SK-MEL-5 (cell line): ENCODE data around the gene ANGEL2. TPM values are rescaled to one million over a fixed set of nuclear protein-coding genes. Genes with fewer than 3 reads are reported as not detected.
"Not testable (repeated sequence)": the region's sequence is repeated elsewhere in the genome, so short reads cannot be mapped to it uniquely, and the experiment has no call there.

ENCODE experiments used
- DNase-seq: peaks from one replicate; pipeline ENCODE4 v3.0.0-alpha.2; 2016; ENCODE audit warnings: low read depth, low spot score
- in situ Hi-C: cut with HindIII; loops from 2 replicates; pipeline ENCODE4 v1.10.0; 2016; ENCODE audit warnings: low sequenced_read_pairs, high pct_unique_total_duplicates, low pct_unique_long_range_greater_than_20kb
- total RNA-seq: library from RNA; depleted of rRNA; stranded (reverse); fragments of >200 nt; shearing (Covaris generic); gene quantifications from 2 replicates; pipeline ENCODE4 v1.2.3, GENCODE V29; 2014

Gene ANGEL2
- total RNA-seq, 1 experiment from 2014 or later, result 45.5 TPM

- in situ Hi-C loops, result no loop called here
- no peak for DNase-seq
Measured at GRCh38 chr1:212981025-212981495, 34.6 kb downstream of the ANGEL2 start.

DNA sequence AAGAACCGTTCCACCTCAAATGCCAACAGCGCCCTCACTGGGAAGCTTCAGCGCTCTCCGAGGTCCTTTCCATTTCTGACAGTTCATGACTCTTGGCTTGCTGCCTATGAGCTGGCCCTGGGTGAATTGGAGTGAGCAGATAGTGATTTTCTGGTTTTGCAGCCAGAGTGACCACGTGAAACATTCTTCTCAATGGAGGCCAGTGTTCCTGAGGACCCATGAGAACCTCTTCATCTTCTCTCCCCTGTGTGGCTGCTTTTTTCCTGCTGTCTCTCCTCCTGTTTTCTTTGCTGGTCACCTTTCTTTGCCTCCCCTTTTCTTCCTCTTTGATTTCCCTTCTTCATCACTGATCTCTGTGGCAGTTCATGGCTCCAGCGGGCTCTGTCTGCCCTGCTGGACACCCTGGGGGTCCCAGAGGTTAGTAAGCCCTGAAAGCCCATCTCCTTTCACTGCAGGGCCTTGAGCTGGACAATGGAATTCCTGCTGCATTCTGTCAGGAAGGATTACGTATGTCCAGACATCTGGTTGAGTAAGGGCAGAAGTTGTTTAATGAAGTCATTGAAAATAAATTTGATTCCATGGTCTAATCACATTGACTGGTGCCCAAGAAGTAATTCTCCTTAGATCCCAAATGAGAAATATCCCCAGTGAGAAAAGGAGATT, 35.4 kb downstream of the ANGEL2 start:
- in situ Hi-C loops, result no loop called here
- peak; percentile 28 for DNase-seq

DNA sequence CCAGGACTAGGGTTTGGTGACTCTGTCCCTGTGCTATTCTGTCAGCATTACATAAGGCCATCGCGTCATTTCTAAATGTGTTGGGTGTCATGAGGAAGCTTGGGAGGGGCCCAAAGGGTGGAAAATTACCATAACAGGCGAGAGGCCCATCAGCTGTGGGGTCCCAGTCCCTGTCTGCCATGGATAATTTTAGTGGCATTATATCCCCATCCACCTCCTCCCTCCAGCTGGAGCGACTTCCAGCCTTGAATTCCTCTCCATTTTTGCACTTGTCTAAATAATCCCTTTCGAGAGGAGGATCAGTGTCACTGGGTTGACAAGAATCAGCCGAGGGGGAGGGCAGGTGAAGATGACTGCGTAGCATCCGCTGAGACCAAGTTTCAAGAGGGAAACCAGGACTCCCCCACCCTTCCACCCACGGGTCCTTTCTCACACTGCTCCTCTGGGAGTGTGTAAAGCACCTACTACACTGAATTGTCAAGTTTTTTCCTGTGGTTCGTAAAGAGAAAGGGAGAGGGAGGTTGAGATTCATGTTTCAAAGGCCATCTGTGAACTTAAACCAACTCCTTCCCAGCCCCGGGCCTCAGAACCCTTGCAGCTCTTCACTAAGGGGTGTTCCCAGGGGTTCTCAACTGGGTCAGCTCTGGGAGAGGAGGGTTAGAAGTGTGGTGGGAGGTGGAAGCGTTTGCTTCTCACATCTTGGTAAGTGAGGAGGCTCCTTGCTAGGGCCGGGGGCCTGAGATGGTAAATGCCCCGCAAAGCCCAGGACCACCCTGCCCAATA, 36.1 kb downstream of the ANGEL2 start:
- no peak for DNase-seq
- in situ Hi-C loops, result no loop called here

DNA sequence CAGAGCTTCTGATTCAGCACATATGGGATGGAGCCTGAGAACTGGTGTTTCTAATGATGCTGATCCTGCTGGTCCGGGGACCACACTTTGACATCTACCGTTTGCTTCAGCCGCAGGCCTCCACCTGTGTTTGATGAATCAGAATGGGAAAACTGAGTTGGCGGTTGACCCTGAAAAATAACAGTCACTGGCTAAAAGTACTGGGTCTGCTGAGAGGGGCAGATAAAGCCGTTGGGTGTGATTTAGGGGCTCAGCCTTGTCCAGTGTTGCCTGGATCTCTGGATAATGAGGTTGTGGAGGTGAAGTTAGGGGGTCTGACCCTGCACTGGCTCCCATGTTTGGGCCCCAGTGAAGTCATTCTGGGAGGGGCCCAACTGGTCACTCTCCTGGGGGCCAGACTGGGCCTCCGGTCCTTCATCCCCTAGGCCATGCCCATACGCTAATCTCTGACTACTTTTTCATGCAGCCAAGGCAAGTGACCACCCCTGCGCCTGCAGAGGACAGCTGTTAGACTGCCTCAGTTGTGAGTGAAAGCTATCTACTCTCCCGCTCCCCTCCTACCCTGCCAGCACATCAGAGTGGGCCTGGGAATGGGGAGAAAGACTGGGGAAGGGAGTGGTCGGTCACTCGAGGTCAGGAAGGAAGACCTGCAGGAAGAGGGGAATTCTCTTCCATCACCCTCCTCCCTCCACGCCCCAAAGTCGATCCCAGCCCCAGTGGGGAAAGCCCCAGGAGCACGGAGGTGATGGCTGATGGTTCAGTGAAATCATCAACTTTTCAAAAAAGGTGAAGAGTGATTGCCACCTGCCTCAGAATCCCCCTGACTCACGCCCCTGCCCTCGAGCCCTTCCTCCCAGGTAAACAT, 37.7 kb downstream of the ANGEL2 start:
- in situ Hi-C loops, result no loop called here

GRCh38 chr1:212976586-212976985, 39.1 kb downstream of the ANGEL2 start:
- in situ Hi-C loops, result no loop called here
- DNase-seq, result no peak

More for the DNA sequence above, 37.7 kb downstream of the ANGEL2 start:
- DNase-seq, result no peak

- DNase-seq, result no peak
- in situ Hi-C loops, result no loop called here
Measured at GRCh38 chr1:212975111-212975918, 40.4 kb downstream of the ANGEL2 start.

GRCh38 chr1:212974711-212975110, 41.0 kb downstream of the ANGEL2 start:
- no peak for DNase-seq
- in situ Hi-C loops, result no loop called here

GRCh38 chr1:212973899-212974298, 41.8 kb downstream of the ANGEL2 start:
- no peak for DNase-seq
- in situ Hi-C loops, result no loop called here

DNA sequence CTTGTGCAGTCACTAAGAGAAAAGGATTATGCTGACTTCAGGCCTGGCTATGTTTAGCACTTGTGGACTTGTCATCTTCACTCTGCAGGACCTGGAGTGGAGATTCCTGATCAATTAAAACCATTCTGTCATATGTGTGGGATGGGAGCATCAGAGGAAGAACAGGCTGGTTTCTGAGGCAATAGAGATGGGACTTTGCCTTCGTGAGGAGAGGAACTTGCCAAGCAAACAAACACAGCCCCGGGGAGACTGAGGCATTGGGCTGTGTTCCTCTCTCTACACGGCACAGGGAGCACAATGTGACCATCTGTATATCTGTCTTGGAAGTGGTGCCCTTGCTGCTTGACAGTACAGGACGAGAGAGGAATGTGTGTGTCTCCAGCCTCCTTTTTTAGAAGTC, 42.2 kb downstream of the ANGEL2 start:
- in situ Hi-C loops, result no loop called here
- no peak for DNase-seq

DNA sequence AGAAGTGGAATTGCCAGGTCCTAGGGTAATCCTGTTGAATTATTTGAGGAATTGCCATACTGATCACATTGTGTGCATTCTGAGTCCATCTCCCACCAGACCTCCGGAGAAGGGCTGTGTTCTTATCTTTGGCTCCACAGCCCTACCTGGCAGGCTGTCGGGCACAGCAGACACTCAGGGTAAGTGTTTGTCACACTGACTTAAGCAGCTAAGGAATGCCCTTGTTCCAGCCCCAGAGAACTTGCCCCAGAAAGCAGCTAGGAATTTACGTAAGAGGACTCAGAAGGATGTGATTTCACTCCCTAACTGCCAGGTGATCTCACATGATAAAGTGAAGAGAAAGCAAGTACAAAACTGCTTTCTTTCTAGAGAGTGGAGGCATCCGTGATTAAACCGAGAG, 44.4 kb downstream of the ANGEL2 start:
- no peak for DNase-seq

DNA sequence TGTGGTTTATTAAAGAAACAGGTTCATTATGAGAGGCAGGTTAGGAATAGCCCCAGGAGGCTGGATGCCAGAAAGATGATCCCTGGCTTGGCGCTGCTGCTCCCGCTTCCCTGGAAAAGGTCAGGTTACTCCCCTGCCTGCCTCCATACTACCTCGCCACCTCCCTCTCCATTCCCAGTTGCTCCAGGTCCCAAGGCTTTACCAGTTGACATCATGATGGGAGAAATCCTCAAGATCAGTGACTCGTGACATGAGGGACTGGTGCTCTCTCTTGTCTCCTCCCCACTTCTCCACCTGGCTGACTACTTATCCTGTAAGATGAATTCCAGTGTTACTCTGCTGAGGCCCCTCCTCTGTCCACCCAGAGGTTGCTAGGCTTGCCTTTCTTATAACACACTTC, 45.6 kb downstream of the ANGEL2 start:
- DNase-seq, result no peak
- in situ Hi-C loops, result no loop called here

More for the DNA sequence above, 44.4 kb downstream of the ANGEL2 start:
- in situ Hi-C loops, result no loop called here

GRCh38 chr1:212968368-212968863, 47.3 kb downstream of the ANGEL2 start:
- no peak for DNase-seq
- in situ Hi-C loops, result no loop called here

DNA sequence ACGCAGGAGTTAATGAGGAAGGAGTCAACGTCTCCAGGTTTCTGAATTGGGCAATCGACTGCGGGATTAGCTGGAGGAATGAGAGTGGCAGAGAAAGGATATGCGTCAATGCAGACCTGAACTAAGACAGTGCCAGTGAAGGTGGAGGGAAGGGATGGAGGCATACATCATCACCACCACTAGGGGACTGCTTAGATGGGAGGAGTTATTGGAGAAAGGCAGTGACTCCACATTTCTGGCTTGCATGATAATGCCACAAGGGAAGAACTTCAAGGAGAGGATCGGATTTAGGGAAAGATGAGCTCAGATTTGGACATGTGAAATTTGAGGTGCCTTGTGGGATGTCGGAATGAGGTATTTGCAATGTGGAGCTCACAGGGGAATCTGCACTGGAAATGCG, 47.9 kb downstream of the ANGEL2 start:
- in situ Hi-C loops, result no loop called here

GRCh38 chr1:212966616-212967015, 49.1 kb downstream of the ANGEL2 start:
- DNase-seq, result no peak
- in situ Hi-C loops, result no loop called here

More for the DNA sequence above, 47.9 kb downstream of the ANGEL2 start:
- peak; percentile 78 for DNase-seq

DNA sequence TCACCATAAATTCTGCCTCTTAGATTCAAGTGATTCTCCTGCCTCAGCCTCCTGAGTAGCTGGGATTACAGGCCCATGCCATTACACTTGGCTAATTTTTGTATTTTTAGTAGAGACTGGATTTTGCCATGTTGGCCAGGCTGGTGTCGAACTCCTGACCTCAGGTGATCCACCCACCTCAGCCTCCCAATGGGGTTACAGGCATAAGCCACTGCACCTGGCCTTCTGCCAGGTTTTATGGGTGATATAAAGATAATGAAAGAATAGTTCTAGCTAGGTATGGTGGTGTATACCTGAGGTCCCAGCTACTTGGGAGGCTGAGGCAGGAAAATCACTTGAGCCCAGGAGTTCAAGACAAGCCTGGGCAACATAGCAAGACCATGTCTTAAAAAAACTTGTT, 50.7 kb downstream of the ANGEL2 start:
- in situ Hi-C loops, DNase-seq: not testable (repeated sequence)

GRCh38 chr1:212964102-212964501, 51.6 kb downstream of the ANGEL2 start:
- in situ Hi-C loops, result no loop called here
- DNase-seq, result no peak

GRCh38 chr1:212962509-212962908, 53.2 kb downstream of the ANGEL2 start:
- in situ Hi-C loops, result no loop called here
- no peak for DNase-seq
